Right hindlimb (tissue), 1 donor: ENCODE results near the gene COL15A1.
A peak's percentile ranks its signal among the peaks of the same experiment; 100 is the strongest.
"Not testable (repeated sequence)": the region's sequence is repeated elsewhere in the genome, so short reads cannot be mapped to it uniquely, and the experiment has no call there.

Experiments
- DNase-seq: peaks from one replicate; pipeline ENCODE4 v3.0.0-alpha.2; 2018

The COL15A1 gene

GRCh38 chr9:99092643-99093491, 149.2 kb downstream of the COL15A1 start:
- no peak for DNase-seq

DNA sequence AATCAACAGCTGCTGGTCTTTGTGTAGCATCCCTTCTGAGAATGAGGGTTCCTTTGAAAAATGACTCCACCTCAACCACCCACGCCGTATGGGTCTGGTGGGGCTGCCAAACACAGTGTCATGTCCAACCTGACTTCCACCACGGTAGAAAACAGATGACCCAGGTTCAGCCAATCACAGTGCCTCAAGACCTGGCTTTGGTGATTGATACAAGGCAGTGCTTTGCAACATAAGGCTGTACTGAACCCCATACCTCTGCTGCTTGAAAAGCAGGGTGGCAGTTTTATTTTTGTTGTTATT, 149.7 kb downstream of the COL15A1 start:
- no peak for DNase-seq

DNA sequence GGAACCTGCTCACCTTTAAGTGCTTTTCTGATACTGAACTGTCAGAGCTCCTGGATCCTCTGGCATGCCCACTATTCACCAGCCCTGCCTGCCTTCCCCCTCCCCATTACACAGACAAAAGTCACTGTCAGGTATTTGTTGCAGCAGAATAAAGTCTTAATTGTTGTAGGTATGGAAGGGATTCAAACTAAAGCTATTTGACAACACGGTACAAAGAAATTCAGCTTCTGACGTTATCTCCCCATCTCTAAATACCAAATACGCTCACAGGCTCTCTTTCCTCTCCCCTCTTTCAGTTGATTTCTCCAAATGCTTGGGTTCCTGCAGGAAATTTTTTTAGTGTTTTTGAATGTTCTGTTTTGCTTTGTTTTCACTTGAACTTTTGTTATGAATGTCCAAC, 151.9 kb downstream of the COL15A1 start:
- DNase-seq = no peak

DNA sequence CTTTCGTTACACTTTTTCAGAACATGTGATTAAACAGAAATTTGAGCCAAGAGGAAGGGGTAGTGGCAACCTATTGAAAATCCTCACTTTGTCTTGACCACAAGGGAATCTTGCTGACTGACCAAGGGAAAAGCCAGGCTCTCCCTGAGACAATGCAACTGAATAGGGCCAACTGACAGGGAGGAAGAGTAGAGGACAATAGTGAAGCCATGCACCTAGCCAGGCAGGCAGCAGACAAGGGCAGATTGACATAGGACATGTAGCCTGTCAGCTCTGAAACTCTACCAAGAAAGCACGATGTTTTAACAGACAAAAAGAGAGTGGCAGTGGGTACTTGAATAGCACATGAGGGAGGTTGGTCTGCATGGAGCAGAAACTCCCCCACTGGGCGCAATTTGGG, 152.7 kb downstream of the COL15A1 start:
- DNase-seq = no peak

GRCh38 chr9:99099806-99100585, 156.3 kb downstream of the COL15A1 start:
- DNase-seq = not testable (repeated sequence)

- DNase-seq = no peak
Measured at GRCh38 chr9:99101271-99101670, 157.6 kb downstream of the COL15A1 start.

DNA sequence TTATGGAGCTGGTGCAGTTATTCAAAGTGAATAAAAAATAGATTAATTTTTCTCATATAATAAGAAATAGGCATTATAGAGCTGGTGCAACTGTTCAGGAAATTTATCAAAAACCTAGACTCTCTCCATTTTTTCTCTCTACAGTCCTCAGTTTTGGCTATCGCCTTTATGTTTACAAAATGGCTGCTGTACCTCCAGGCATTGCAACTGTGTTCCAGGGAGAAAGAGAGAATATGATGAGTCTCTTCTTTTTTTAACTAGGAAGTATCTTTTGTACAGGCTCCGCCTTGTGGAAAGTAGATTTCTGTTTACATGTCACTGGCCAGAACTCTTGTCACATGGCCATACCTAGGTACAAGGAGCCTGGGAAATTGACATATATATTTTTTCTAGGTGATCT, 158.1 kb downstream of the COL15A1 start:
- no peak for DNase-seq

DNA sequence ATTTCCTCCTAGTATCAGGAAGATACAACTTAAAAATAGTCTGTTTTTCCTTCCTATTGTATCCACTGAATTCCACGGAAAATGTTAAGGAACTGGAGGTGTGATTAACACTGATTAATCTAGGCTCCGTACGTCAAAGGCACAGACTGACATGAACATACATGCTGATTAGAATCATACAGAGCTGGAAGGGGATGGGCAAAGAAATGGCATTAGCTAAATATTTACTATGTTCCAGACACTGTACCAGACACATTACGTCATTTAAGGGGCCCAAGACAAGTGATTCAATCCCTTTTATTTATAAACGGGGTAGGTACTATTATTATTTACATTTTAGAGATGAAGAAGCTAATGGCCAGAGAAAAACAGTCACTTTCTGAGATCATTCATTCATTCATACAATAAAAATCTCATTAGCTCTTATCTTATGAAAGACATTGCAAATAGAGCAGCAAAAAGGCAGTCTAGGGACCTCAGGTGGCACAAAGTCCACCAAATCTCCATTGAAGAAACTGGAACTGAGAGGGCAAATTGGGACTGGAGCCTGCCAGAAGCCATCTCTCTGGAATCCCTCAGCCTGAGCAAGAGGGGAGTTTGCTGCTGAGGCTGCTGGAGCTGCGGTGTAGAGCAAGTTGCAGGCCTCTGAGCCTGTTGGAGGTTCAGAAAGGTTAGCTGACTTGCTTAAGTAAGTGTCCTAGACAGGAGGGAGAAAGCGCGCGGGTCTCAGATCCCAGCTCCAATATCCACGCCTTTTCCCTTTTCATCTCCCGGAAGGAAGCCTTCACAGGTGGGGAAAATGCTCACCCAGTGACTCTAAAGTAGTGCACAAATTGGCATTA, 159.6 kb downstream of the COL15A1 start:
- DNase-seq = no peak

DNA sequence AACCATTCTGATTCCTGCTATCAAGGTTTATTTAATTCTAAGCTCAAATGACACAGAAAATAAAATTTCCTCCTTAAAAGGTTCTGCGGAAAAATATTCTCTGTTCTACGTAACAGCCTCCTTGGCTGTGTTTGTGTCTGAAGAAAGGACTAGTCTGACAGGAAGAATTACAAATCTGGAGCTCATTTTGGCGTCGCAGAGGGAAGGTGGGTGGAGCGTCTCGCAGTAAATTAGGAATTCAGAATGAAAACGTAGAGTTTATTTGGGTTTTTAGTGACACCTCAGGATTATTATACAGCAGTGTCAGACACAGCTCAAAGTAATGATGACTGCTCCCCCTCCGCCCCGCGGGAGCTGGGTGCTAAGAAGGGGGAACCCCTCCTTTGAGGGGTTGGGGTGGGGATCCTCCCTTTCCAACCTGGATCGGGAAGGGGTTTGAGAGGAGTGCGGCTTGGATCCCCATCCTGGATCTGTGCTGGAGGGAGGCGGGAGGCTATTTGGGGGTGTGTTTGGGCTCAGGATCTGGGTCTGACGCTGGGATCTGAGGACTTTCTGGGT, 160.3 kb downstream of the COL15A1 start:
- DNase-seq = peak; percentile 59

DNA sequence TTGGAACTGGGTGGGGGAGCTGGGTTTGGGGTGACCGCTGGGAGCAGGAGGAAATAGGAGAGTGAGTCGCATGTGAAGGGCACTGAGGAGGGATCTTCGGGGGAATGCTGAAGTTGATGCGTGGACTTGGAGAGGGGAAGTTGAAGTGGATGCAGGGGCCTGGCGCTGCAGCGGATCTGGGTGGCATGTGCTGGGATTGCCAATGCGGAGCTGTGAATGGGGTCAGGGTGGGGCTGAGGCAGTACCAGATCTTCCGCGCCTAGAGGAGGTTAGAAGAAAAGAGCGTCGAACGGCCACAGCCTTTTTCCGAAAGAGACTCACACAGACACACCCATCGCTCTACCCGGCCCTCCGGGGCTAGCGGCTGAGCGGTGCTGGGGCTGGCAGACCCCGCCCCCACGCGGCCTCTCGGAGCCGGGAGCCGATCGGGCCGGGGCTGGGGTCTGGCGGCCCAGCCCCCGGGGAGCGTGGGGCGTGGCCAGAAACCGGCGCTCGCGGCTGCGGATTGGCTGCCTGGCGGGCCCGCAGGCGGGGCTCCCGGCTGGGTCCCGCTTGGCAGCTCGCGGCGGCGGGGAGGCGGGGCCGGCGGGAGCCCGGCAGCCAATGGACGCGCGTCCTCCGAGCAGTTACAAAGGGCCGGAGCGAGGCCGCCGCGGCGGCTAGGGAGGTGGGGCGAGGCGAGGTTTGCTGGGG, 160.9 kb downstream of the COL15A1 start, which contains the start of gene TGFBR1:
Gene TGFBR1 (plus strand): TSS at position 655 of the 693 bp plus-strand sequence. CDS start 93 bp downstream, outside the sequence.
- DNase-seq = peak; percentile 97

GRCh38 chr9:99105152-99106043, 161.7 kb downstream of the COL15A1 start:
- peak; percentile 80 for DNase-seq

DNA sequence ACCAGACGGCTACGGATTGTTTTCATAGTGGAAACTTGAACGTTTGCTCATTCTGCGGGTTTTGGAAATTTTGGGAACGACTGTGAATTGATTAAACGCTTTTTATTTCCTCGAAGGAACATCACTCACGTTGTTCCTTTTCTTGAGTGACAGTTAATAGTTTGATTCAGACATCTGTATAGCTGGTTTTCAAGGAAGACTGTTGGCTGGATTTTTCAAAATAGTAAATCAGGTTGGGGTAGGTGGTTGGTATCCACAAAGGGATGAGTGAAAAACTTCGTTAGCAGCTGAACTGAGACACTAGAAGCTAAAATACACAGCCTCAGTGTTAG, 162.3 kb downstream of the COL15A1 start:
- DNase-seq = no peak

GRCh38 chr9:99107421-99107820, 163.7 kb downstream of the COL15A1 start:
- no peak for DNase-seq

DNA sequence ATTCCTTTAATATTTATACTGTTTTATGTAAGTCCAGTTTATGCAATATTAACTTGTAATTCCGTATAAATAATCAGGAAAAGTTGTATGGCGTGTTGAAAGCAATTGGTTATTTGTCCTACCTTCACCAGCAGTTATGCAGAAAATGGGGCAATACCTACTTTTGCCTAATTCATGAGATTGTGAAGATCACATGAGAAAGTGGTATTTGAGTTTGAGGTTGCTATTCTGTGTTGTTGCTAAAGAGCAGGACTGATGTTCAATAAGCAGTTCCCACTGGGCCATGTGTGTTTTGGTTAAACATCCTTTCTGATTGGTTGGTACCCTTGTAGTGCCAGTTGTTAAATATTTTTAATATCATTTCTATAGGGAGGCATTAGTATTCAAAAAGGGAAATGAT, 164.4 kb downstream of the COL15A1 start:
- DNase-seq = no peak

DNA sequence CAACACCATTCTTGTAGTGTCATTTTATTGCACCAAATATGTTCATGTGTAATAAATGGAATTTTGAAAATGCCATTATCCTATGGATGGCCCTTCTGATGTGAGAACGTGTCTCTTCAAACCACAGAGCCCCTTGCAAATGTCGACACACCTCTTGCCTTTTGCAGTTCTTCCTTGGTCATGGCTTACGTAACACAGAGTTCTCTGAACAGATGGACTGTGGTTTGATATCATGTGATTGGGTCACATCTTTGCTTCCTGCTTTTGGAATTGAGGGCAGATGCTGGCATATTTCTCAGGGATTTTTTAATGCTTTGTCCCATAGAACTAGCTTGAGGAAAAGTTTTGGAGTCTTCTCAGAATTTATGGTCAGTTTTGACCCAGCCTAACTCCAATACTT, 165.8 kb downstream of the COL15A1 start:
- DNase-seq = no peak

DNA sequence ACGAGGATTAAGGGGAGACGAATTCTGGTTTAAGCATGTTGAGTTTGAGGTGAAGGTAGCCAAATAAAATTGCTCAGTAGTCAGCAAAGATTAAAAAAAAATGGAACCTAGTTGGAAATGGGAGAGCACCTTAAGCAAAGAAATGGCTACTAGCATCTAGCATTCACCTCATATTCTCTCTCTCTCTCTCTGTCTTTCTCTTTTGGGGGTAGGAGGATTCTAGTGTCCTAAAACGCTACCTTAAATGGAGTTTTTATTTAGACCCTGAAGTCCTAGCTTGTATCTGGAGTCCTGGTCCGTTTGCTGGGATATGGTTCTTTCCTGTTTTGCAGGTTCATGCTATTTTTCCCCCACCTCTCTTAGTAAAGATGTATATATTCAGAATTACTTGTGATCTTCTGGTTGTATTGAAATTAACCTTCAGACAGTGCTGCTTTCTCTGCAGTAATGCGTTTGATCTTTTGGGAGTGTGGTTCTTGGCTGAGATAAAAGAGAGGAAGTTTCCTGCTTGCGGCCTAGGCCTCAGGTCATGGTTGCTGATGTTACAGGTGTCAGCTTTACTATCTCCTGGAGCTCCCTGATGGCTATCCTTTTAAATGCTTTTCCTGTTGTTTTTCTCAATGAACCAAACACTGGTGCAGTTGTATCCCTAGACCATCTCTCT, 169.2 kb downstream of the COL15A1 start:
- DNase-seq = no peak

GRCh38 chr9:99113414-99114048, 169.8 kb downstream of the COL15A1 start:
- no peak for DNase-seq

- no peak for DNase-seq
Measured at GRCh38 chr9:99114049-99114440, 170.3 kb downstream of the COL15A1 start.

- DNase-seq = no peak
Measured at GRCh38 chr9:99114846-99115500, 171.3 kb downstream of the COL15A1 start.

- no peak for DNase-seq
Measured at GRCh38 chr9:99116003-99116411, 172.3 kb downstream of the COL15A1 start.
